ENCODE measurements around the gene RTCB. TPM values are rescaled to one million over a fixed set of nuclear protein-coding genes. Genes with fewer than 3 reads are reported as not detected.

The RTCB gene
- 74.5 TPM for total RNA-seq
- 10 to 100 TPM; 53.9 to 72.4 (median 60.8) TPM for polyA plus RNA-seq (ENCODE audit: insufficient read depth in 1 of 8, insufficient read length in 8 of 8, low replicate concordance in 1 of 8)
- long read RNA-seq, donor 1, partial matches to known transcripts, result 5 of 7 reads
- long read RNA-seq, donor 1, other reads (novel, unspliced or antisense), result 0 of 7 reads
- long read RNA-seq, donor 2, transcript RTCB-201 (12 exons, 2,027 nt), result major isoform, 5 of 5 reads
- long read RNA-seq, donor 2, partial matches to known transcripts, result 0 of 5 reads
- long read RNA-seq, donor 2, other reads (novel, unspliced or antisense), result 0 of 5 reads
- long read RNA-seq, donor 3, transcript RTCB-201 (12 exons, 2,027 nt), result major isoform, 24 of 30 reads
- long read RNA-seq, donor 3, partial matches to known transcripts, result 6 of 30 reads
- long read RNA-seq, donor 3, other reads (novel, unspliced or antisense), result 0 of 30 reads
- long read RNA-seq, donor 4, transcript RTCB-201 (12 exons, 2,027 nt), result major isoform, 15 of 16 reads
- long read RNA-seq, donor 4, partial matches to known transcripts, result 0 of 16 reads
- long read RNA-seq, donor 4, other reads (novel, unspliced or antisense), result 0 of 16 reads
- long read RNA-seq, donor 5, transcript RTCB-201 (12 exons, 2,027 nt), result major isoform, 34 of 63 reads
- long read RNA-seq, donor 5, partial matches to known transcripts, result 25 of 63 reads
- long read RNA-seq, donor 5, other reads (novel, unspliced or antisense), result 0 of 63 reads
- long read RNA-seq, donor 6, transcript RTCB-201 (12 exons, 2,027 nt), result major isoform, 43 of 58 reads
- long read RNA-seq, donor 6, transcript RTCB-205 (5 exons, 767 nt), result minor isoform, 6 of 58 reads
- long read RNA-seq, donor 6, partial matches to known transcripts, result 6 of 58 reads
- long read RNA-seq, donor 6, other reads (novel, unspliced or antisense), result 0 of 58 reads
- long read RNA-seq, donor 7, transcript RTCB-201 (12 exons, 2,027 nt), result major isoform, 27 of 30 reads
- long read RNA-seq, donor 7, partial matches to known transcripts, result 0 of 30 reads
- long read RNA-seq, donor 7, other reads (novel, unspliced or antisense), result 0 of 30 reads
- long read RNA-seq, donor 8, transcript RTCB-201 (12 exons, 2,027 nt), result major isoform, 15 of 17 reads
- long read RNA-seq, donor 8, partial matches to known transcripts, result 0 of 17 reads
- long read RNA-seq, donor 8, other reads (novel, unspliced or antisense), result 0 of 17 reads
- long read RNA-seq, donor 9, transcript RTCB-201 (12 exons, 2,027 nt), result major isoform, 11 of 11 reads
- long read RNA-seq, donor 9, partial matches to known transcripts, result 0 of 11 reads
- long read RNA-seq, donor 9, other reads (novel, unspliced or antisense), result 0 of 11 reads
- long read RNA-seq, donor 10, transcript RTCB-205 (5 exons, 767 nt), result minor isoform, 5 of 34 reads
- long read RNA-seq, donor 10, transcript RTCB-201 (12 exons, 2,027 nt), result major isoform, 28 of 34 reads
- long read RNA-seq, donor 10, partial matches to known transcripts, result 0 of 34 reads
- long read RNA-seq, donor 10, other reads (novel, unspliced or antisense), result 0 of 34 reads
- long read RNA-seq, donor 11, transcript RTCB-201 (12 exons, 2,027 nt), result major isoform, 19 of 21 reads
- long read RNA-seq, donor 11, partial matches to known transcripts, result 0 of 21 reads
- long read RNA-seq, donor 11, other reads (novel, unspliced or antisense), result 0 of 21 reads

DNA sequence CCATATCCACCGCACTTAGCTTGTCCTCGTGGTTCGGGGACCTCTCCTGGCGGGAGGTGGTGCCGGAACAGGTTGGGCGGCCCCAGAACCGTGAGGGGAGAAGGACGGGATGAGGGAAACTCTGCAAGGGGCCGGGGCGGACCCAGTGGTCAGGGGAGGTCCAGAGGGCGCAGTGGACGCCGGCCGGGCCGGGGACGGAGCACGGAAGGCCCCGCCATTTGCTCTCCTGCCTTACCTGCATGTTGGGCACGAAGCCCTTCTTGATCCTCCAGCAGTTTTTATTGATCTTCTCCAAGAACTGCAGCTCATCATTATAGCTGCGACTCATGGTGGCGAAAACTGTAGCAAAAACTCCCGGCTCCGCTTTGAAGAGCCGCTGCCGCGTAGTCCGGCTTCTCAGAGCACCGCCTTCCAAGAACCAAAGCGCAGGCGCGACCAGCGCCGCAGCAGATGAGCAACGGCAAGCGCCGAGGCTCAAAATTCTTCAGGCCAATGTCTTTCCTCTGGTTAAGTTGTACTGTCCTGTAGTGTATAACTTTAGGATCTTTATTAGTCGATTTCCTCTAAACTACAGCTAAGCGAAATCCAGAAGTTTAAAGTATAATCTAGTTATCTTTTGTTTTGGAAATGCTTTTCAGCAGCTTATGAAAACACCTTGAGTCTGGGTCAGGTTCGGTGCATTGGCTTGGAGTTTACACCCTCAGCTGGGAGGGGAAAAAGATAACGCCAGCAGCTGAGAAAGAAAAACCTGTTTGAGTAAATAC, at the start of gene RTCB:
TSS of gene RTCB (minus strand) at position 419 of the 764 bp plus-strand sequence. CDS start at position 328, 91 bp downstream.
- Histone ChIP-seq H3K27ac (ENCODE audit: low read length) (peak within 1 kb of the TSS; percentile 75), H3K4me3 (ENCODE audit: low read length) (peak within 1 kb of the TSS; percentile 100), H3K4me1 (ENCODE audit: control insufficient read depth, insufficient read depth, low read length) (peaks cover 16% of the 10 kb centered on the region), H3K36me3 (ENCODE audit: control insufficient read depth, insufficient read depth, low read length) (peaks cover 18% of the 10 kb centered on the region), H3K9me3 (replicated peaks; ENCODE audit: control insufficient read depth, low read depth, low read length) (no peaks in the 10 kb centered on the region), H3K27me3 (ENCODE audit: control insufficient read depth, insufficient read depth, low read length) (no peaks in the 10 kb centered on the region)
- DNase-seq, result peak; percentile 98
- WGBS (ENCODE audit: insufficient coverage), result 1% methylated on average over 24 of the region's 40 CpGs

DNA sequence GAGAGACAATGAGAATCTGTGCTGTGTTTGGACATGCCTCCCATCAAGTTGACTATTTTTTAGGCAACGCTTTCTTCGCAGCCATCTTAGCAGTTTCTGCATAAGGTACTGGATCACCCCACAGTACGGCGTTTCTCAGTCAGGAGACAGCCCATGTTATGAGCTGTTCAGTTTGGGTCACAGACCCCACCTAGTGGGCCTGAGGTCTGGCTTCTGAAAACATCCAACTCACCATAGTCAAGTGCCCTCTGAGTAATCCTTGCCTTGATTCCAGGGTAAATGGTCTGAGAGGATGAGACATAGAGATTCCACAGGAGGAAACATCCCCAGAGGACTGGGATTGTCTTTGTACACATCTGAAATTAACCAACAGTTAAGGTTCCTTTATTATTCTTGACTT, 45.0 kb upstream of the RTCB start:
- no peaks in the 10 kb centered on the region for H3K27me3 ChIP-seq (ENCODE audit: control insufficient read depth, insufficient read depth, low read length)
- 81% methylated on average over 4 of the region's 4 CpGs for WGBS (ENCODE audit: insufficient coverage)

GRCh38 chr22:32448980-32449379, 36.9 kb upstream of the RTCB start:
- Histone ChIP-seq H3K27me3 (ENCODE audit: control insufficient read depth, insufficient read depth, low read length) (peaks cover 5% of the 10 kb centered on the region), H3K36me3 (ENCODE audit: control insufficient read depth, insufficient read depth, low read length) (no peaks in the 10 kb centered on the region), H3K4me3 (ENCODE audit: low read length) (no peak overlapping the region), H3K4me1 (ENCODE audit: control insufficient read depth, insufficient read depth, low read length) (no peaks in the 10 kb centered on the region), H3K27ac (ENCODE audit: low read length) (no peak overlapping the region), H3K9me3 (replicated peaks; ENCODE audit: control insufficient read depth, low read depth, low read length) (no peaks in the 10 kb centered on the region)
- no CpG with 5 or more reads among the region's 4 CpGs for WGBS (ENCODE audit: insufficient coverage)
- no peak for DNase-seq

More for the DNA sequence above, 45.0 kb upstream of the RTCB start:
- H3K4me3 ChIP-seq (ENCODE audit: low read length), result no peak overlapping the region
- no peak for DNase-seq
- no peaks in the 10 kb centered on the region for H3K4me1 ChIP-seq (ENCODE audit: control insufficient read depth, insufficient read depth, low read length)
- no peaks in the 10 kb centered on the region for H3K36me3 ChIP-seq (ENCODE audit: control insufficient read depth, insufficient read depth, low read length)
- no peak overlapping the region for H3K27ac ChIP-seq (ENCODE audit: low read length)
- H3K9me3 ChIP-seq (replicated peaks; ENCODE audit: control insufficient read depth, low read depth, low read length), result no peaks in the 10 kb centered on the region

GRCh38 chr22:32446321-32446720, 34.3 kb upstream of the RTCB start:
- no peak overlapping the region for H3K4me3 ChIP-seq (ENCODE audit: low read length)
- H3K27me3 ChIP-seq (ENCODE audit: control insufficient read depth, insufficient read depth, low read length), result peaks cover 13% of the 10 kb centered on the region
- H3K9me3 ChIP-seq (replicated peaks; ENCODE audit: control insufficient read depth, low read depth, low read length), result no peaks in the 10 kb centered on the region
- no peak for DNase-seq
- WGBS (ENCODE audit: insufficient coverage), result no CpG with 5 or more reads among the region's 1 CpG
- no peaks in the 10 kb centered on the region for H3K36me3 ChIP-seq (ENCODE audit: control insufficient read depth, insufficient read depth, low read length)
- no peak overlapping the region for H3K27ac ChIP-seq (ENCODE audit: low read length)
- H3K4me1 ChIP-seq (ENCODE audit: control insufficient read depth, insufficient read depth, low read length), result no peaks in the 10 kb centered on the region

GRCh38 chr22:32444068-32444467, 32.0 kb upstream of the RTCB start:
- no peaks in the 10 kb centered on the region for H3K4me1 ChIP-seq (ENCODE audit: control insufficient read depth, insufficient read depth, low read length)
- H3K27me3 ChIP-seq (ENCODE audit: control insufficient read depth, insufficient read depth, low read length), result peaks cover 15% of the 10 kb centered on the region
- H3K9me3 ChIP-seq (replicated peaks; ENCODE audit: control insufficient read depth, low read depth, low read length), result no peaks in the 10 kb centered on the region
- H3K4me3 ChIP-seq (ENCODE audit: low read length), result no peak overlapping the region
- DNase-seq, result no peak
- WGBS (ENCODE audit: insufficient coverage), result 39% methylated on average over 4 of the region's 6 CpGs
- H3K27ac ChIP-seq (ENCODE audit: low read length), result no peak overlapping the region
- no peaks in the 10 kb centered on the region for H3K36me3 ChIP-seq (ENCODE audit: control insufficient read depth, insufficient read depth, low read length)

DNA sequence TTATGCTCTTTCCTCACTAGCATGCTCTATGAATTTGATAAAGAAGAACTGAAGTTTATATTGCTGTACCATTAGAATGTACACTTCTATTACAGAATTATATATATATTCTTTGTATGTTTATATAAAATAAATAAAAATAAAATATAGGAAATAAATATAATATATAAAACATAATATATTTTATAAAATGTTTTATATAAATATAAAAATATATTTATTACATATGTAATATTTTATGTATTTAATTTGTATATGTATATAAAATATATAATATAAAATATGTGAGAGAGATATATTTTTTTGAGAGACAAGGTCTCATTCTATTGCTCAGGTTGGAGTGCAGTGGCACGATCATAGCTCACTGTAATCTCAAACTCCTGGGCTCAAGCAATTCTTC, 18.3 kb upstream of the RTCB start:
- no peaks in the 10 kb centered on the region for H3K9me3 ChIP-seq (replicated peaks; ENCODE audit: control insufficient read depth, low read depth, low read length)
- H3K4me3 ChIP-seq (ENCODE audit: low read length), result no peak overlapping the region
- no peaks in the 10 kb centered on the region for H3K36me3 ChIP-seq (ENCODE audit: control insufficient read depth, insufficient read depth, low read length)
- no peak for DNase-seq
- peaks cover 5% of the 10 kb centered on the region for H3K27me3 ChIP-seq (ENCODE audit: control insufficient read depth, insufficient read depth, low read length)
- WGBS (ENCODE audit: insufficient coverage), result no CpG with 5 or more reads among the region's 1 CpG
- H3K4me1 ChIP-seq (ENCODE audit: control insufficient read depth, insufficient read depth, low read length), result no peaks in the 10 kb centered on the region
- no peak overlapping the region for H3K27ac ChIP-seq (ENCODE audit: low read length)

- Histone ChIP-seq H3K4me3 (ENCODE audit: low read length) (no peak overlapping the region), H3K4me1 (ENCODE audit: control insufficient read depth, insufficient read depth, low read length) (no peaks in the 10 kb centered on the region), H3K9me3 (replicated peaks; ENCODE audit: control insufficient read depth, low read depth, low read length) (no peaks in the 10 kb centered on the region), H3K36me3 (ENCODE audit: control insufficient read depth, insufficient read depth, low read length) (no peaks in the 10 kb centered on the region), H3K27me3 (ENCODE audit: control insufficient read depth, insufficient read depth, low read length) (peaks cover 10% of the 10 kb centered on the region), H3K27ac (ENCODE audit: low read length) (no peak overlapping the region)
- WGBS (ENCODE audit: insufficient coverage), result 75% methylated on average over 1 of the region's 4 CpGs
- no peak for DNase-seq
These were observed 14.8 kb upstream of the RTCB start for GRCh38 chr22:32426881-32427280.

DNA sequence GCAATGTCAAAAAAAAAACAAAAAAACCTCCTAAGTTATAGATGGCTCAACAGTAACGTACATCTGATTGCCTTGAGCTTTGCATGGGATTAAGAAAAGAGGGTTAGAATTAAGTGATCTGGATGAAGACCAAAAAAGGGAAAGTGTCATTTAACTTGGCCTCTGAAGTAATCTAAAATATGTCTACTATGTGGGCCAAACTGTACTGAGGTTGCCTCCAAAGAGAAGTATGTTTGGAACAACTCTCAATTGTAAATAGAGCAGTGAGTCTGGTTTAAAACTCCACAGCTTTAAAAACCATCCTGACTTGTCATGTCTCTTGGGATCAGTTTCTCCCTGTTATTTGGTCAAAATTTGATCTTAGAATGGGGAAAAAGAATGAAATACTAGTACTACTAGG, 11.6 kb upstream of the RTCB start:
- H3K27me3 ChIP-seq (ENCODE audit: control insufficient read depth, insufficient read depth, low read length), result peaks cover 12% of the 10 kb centered on the region
- no peak overlapping the region for H3K27ac ChIP-seq (ENCODE audit: low read length)
- H3K4me1 ChIP-seq (ENCODE audit: control insufficient read depth, insufficient read depth, low read length), result no peaks in the 10 kb centered on the region
- no peak overlapping the region for H3K4me3 ChIP-seq (ENCODE audit: low read length)
- WGBS (ENCODE audit: insufficient coverage), result no CpG with 5 or more reads among the region's 1 CpG
- no peak for DNase-seq
- no peaks in the 10 kb centered on the region for H3K9me3 ChIP-seq (replicated peaks; ENCODE audit: control insufficient read depth, low read depth, low read length)
- H3K36me3 ChIP-seq (ENCODE audit: control insufficient read depth, insufficient read depth, low read length), result no peaks in the 10 kb centered on the region

DNA sequence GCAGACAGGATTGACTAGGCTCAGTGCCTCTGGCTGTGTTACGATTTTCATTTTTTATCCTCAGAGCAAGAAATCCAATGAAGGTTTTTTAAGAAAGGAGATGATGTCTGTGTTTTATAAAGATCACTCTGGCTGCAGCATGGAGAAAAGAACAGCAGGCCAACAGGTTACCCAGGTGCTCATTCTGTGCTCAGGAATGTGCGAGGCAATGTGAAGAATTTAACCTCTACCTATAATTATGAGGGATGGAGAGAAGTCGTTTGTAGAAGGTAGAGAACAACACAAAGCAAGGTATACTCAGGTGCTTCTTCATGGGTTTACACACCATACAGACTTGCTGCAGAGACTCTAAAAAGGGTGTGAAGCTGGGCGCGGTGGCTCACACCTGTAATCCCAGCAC, 10.0 kb upstream of the RTCB start:
- DNase-seq, result no peak
- Histone ChIP-seq H3K36me3 (ENCODE audit: control insufficient read depth, insufficient read depth, low read length) (no peaks in the 10 kb centered on the region), H3K9me3 (replicated peaks; ENCODE audit: control insufficient read depth, low read depth, low read length) (no peaks in the 10 kb centered on the region), H3K4me3 (ENCODE audit: low read length) (no peak overlapping the region), H3K4me1 (ENCODE audit: control insufficient read depth, insufficient read depth, low read length) (no peaks in the 10 kb centered on the region), H3K27ac (ENCODE audit: low read length) (no peak overlapping the region), H3K27me3 (ENCODE audit: control insufficient read depth, insufficient read depth, low read length) (peaks cover 12% of the 10 kb centered on the region)
- no CpG with 5 or more reads among the region's 5 CpGs for WGBS (ENCODE audit: insufficient coverage)

All from muscle of leg (tissue), 16 donors.